Rectal smooth muscle tissue (tissue), 1 donor: Measurements from ENCODE around the gene AHNAK.

Experiments used
- H3K27ac ChIP-seq: one replicate; pipeline ENCODE4 v1.7.0; 2013; ENCODE audit warnings: low read depth, low read length, inconsistent platforms
- H3K27me3 ChIP-seq: one replicate; pipeline ENCODE4 v1.7.0; 2013; ENCODE audit warnings: low read length; ENCODE audit not compliant: control insufficient read depth, insufficient read depth
- H3K36me3 ChIP-seq: one replicate; pipeline ENCODE4 v1.7.0; 2013; ENCODE audit warnings: low read length; ENCODE audit not compliant: control insufficient read depth, insufficient read depth
- H3K4me1 ChIP-seq: one replicate; pipeline ENCODE4 v1.7.0; 2013; ENCODE audit warnings: low read length; ENCODE audit not compliant: control insufficient read depth, insufficient read depth
- H3K4me3 ChIP-seq: one replicate; pipeline ENCODE4 v1.7.0; 2013; ENCODE audit warnings: low read length
- H3K9ac ChIP-seq: one replicate; pipeline ENCODE4 v1.7.0; 2013; ENCODE audit warnings: low read length

AHNAK gene

GRCh38 chr11:62418136-62418535 lies 128.5 kb downstream of the AHNAK start:
- no peaks in the 10 kb centered on the region for H3K36me3 ChIP-seq
- no peak overlapping the region for H3K4me3 ChIP-seq
- H3K27me3 ChIP-seq = no peaks in the 10 kb centered on the region
- H3K27ac ChIP-seq = no peak overlapping the region
- no peak overlapping the region for H3K9ac ChIP-seq
- peaks cover 28% of the 10 kb centered on the region for H3K4me1 ChIP-seq

GRCh38 chr11:62416596-62416995 lies 130.0 kb downstream of the AHNAK start:
- no peak overlapping the region for H3K27ac ChIP-seq
- H3K27me3 ChIP-seq = no peaks in the 10 kb centered on the region
- no peaks in the 10 kb centered on the region for H3K36me3 ChIP-seq
- no peak overlapping the region for H3K9ac ChIP-seq
- H3K4me1 ChIP-seq = peaks cover 21% of the 10 kb centered on the region
- no peak overlapping the region for H3K4me3 ChIP-seq

GRCh38 chr11:62413060-62413696 lies 133.4 kb downstream of the AHNAK start:
- no peak overlapping the region for H3K4me3 ChIP-seq
- no peak overlapping the region for H3K27ac ChIP-seq
- H3K4me1 ChIP-seq = peaks cover 1% of the 10 kb centered on the region
- H3K36me3 ChIP-seq = no peaks in the 10 kb centered on the region
- no peak overlapping the region for H3K9ac ChIP-seq
- H3K27me3 ChIP-seq = no peaks in the 10 kb centered on the region

GRCh38 chr11:62411524-62411923 lies 135.1 kb downstream of the AHNAK start:
- Histone ChIP-seq H3K27ac (no peak overlapping the region), H3K9ac (no peak overlapping the region), H3K36me3 (no peaks in the 10 kb centered on the region), H3K4me3 (no peak overlapping the region), H3K4me1 (no peaks in the 10 kb centered on the region), H3K27me3 (no peaks in the 10 kb centered on the region)

GRCh38 chr11:62410972-62411371 lies 135.6 kb downstream of the AHNAK start:
- no peak overlapping the region for H3K27ac ChIP-seq
- no peak overlapping the region for H3K9ac ChIP-seq
- no peaks in the 10 kb centered on the region for H3K4me1 ChIP-seq
- H3K36me3 ChIP-seq = no peaks in the 10 kb centered on the region
- H3K27me3 ChIP-seq = no peaks in the 10 kb centered on the region
- H3K4me3 ChIP-seq = no peak overlapping the region

GRCh38 chr11:62409831-62410230 lies 136.8 kb downstream of the AHNAK start:
- Histone ChIP-seq H3K4me3 (no peak overlapping the region), H3K27ac (no peak overlapping the region), H3K9ac (no peak overlapping the region), H3K27me3 (no peaks in the 10 kb centered on the region), H3K36me3 (no peaks in the 10 kb centered on the region), H3K4me1 (no peaks in the 10 kb centered on the region)

GRCh38 chr11:62406034-62406433 lies 140.6 kb downstream of the AHNAK start:
- H3K27me3 ChIP-seq = no peaks in the 10 kb centered on the region
- no peak overlapping the region for H3K4me3 ChIP-seq
- H3K36me3 ChIP-seq = no peaks in the 10 kb centered on the region
- no peak overlapping the region for H3K27ac ChIP-seq
- H3K9ac ChIP-seq = no peak overlapping the region
- H3K4me1 ChIP-seq = peaks cover 26% of the 10 kb centered on the region

GRCh38 chr11:62404901-62405300 lies 141.7 kb downstream of the AHNAK start:
- Histone ChIP-seq H3K4me3 (no peak overlapping the region), H3K36me3 (no peaks in the 10 kb centered on the region), H3K27me3 (no peaks in the 10 kb centered on the region), H3K27ac (no peak overlapping the region), H3K9ac (no peak overlapping the region), H3K4me1 (peaks cover 36% of the 10 kb centered on the region)

GRCh38 chr11:62404435-62404834 lies 142.2 kb downstream of the AHNAK start:
- Histone ChIP-seq H3K27ac (no peak overlapping the region), H3K4me3 (no peak overlapping the region), H3K4me1 (peaks cover 40% of the 10 kb centered on the region), H3K36me3 (no peaks in the 10 kb centered on the region), H3K9ac (no peak overlapping the region), H3K27me3 (no peaks in the 10 kb centered on the region)

- H3K27me3 ChIP-seq = no peaks in the 10 kb centered on the region
- no peak overlapping the region for H3K9ac ChIP-seq
- peaks cover 53% of the 10 kb centered on the region for H3K4me1 ChIP-seq
- H3K27ac ChIP-seq = peak overlapping the region; percentile 50
- no peaks in the 10 kb centered on the region for H3K36me3 ChIP-seq
- H3K4me3 ChIP-seq = no peak overlapping the region
Measured at GRCh38 chr11:62402960-62403730, 143.5 kb downstream of the AHNAK start.

GRCh38 chr11:62402226-62402959 lies 144.2 kb downstream of the AHNAK start:
- Histone ChIP-seq H3K4me3 (peak overlapping the region; percentile 16), H3K9ac (no peak overlapping the region), H3K27ac (peak overlapping the region; percentile 70), H3K4me1 (peaks cover 59% of the 10 kb centered on the region), H3K27me3 (no peaks in the 10 kb centered on the region), H3K36me3 (no peaks in the 10 kb centered on the region)

- Histone ChIP-seq H3K4me1 (peaks cover 59% of the 10 kb centered on the region), H3K4me3 (peak overlapping the region; percentile 16), H3K27me3 (no peaks in the 10 kb centered on the region), H3K36me3 (no peaks in the 10 kb centered on the region), H3K27ac (peak overlapping the region; percentile 70), H3K9ac (no peak overlapping the region)
Measured at GRCh38 chr11:62401811-62402210, 144.8 kb downstream of the AHNAK start.
